GM18517 (cell line): Measurements from ENCODE around the gene C2orf68.
"Not testable (repeated sequence)": the region's sequence is repeated elsewhere in the genome, so short reads cannot be mapped to it uniquely, and the experiment has no call there.

Experiments
- ATAC-seq: cut with Tn5 transposase; IDR thresholded peaks from one replicate; pipeline ENCODE4 v1.9.1; 2021; ENCODE audit warnings: mild to moderate bottlenecking, moderate library complexity; ENCODE audit not compliant: unreplicated experiment

Gene C2orf68

GRCh38 chr2:85611705-85612587 lies at the start of gene C2orf68:
Gene C2orf68 (minus strand): TSS chr2:85612066. CDS start chr2:85611984, 82 bp downstream.
- peak; percentile 62 for ATAC-seq

GRCh38 chr2:85661139-85661858 lies 49.4 kb upstream of the C2orf68 start:
- ATAC-seq = no peak

GRCh38 chr2:85660725-85661124 lies 48.9 kb upstream of the C2orf68 start:
- ATAC-seq = no peak

GRCh38 chr2:85660301-85660700 lies 48.4 kb upstream of the C2orf68 start:
- not testable (repeated sequence) for ATAC-seq

GRCh38 chr2:85659324-85659981 lies 47.6 kb upstream of the C2orf68 start:
- no peak for ATAC-seq

- ATAC-seq = not testable (repeated sequence)
Measured at GRCh38 chr2:85657399-85657798, 45.5 kb upstream of the C2orf68 start.

- no peak for ATAC-seq
Measured at GRCh38 chr2:85656468-85656867, 44.6 kb upstream of the C2orf68 start.

- no peak for ATAC-seq
Measured at GRCh38 chr2:85655961-85656417, 44.1 kb upstream of the C2orf68 start.

GRCh38 chr2:85653996-85654395 lies 42.1 kb upstream of the C2orf68 start:
- no peak for ATAC-seq

GRCh38 chr2:85652056-85652455 lies 40.2 kb upstream of the C2orf68 start:
- no peak for ATAC-seq

GRCh38 chr2:85651097-85651496 lies 39.2 kb upstream of the C2orf68 start:
- no peak for ATAC-seq

GRCh38 chr2:85650456-85650855 lies 38.6 kb upstream of the C2orf68 start:
- ATAC-seq = no peak

GRCh38 chr2:85649201-85650190 lies 37.6 kb upstream of the C2orf68 start:
- no peak for ATAC-seq

- ATAC-seq = no peak
Measured at GRCh38 chr2:85648619-85649018, 36.8 kb upstream of the C2orf68 start.

- no peak for ATAC-seq
Measured at GRCh38 chr2:85647823-85648526, 36.1 kb upstream of the C2orf68 start.

GRCh38 chr2:85646166-85646565 lies 34.3 kb upstream of the C2orf68 start:
- ATAC-seq = no peak

GRCh38 chr2:85644909-85645308 lies 33.0 kb upstream of the C2orf68 start:
- ATAC-seq = no peak

- peak; percentile 69 for ATAC-seq
Measured at GRCh38 chr2:85642725-85643124, 30.9 kb upstream of the C2orf68 start.

GRCh38 chr2:85635636-85636035 lies 23.8 kb upstream of the C2orf68 start:
- ATAC-seq = no peak

- ATAC-seq = no peak
Measured at GRCh38 chr2:85635011-85635410, 23.1 kb upstream of the C2orf68 start.
